Esophagus muscularis mucosa (tissue), 2 donors: ENCODE data around the gene PNRC2.

ENCODE experiments used
- POLR2A ChIP-seq: fragments of 450-650 bp; IDR thresholded peaks from one replicate; pipeline ENCODE4 v1.6.1; 2017; ENCODE audit warnings: antibody characterized with exemption, moderate library complexity, mild to moderate bottlenecking, low read depth
- POLR2AphosphoS5 ChIP-seq, 2 donors: sonication (generic); formaldehyde crosslinking; IDR thresholded peaks; one replicate each; pipeline ENCODE4 v1.6.1; 2017; ENCODE audit warnings: antibody characterized with exemption in 2 of 2

DNA sequence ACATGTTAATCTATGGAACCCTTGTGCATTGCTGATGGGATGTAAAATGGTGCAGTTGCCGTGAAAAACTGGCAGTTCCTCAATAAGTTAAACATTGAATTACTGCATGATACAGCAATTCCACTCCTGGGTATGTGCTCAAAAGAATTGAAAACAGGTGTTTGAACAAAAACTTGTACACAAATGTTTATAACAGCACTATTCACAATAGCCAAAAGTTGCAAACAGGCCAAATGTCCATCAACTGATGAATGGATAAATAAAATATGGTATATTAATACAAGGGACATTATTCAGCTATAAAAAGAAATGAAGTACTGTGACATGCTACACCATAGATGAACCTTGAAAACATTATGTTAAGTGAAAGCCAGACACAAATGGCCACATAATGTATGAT lies 38.2 kb downstream of the PNRC2 start:
- TF ChIP-seq POLR2AphosphoS5 (IDR thresholded peaks at IDR 0.05) = no peak
- no peak for TF ChIP-seq POLR2A
